Measurements from ENCODE around the gene MAGI2.

DNA sequence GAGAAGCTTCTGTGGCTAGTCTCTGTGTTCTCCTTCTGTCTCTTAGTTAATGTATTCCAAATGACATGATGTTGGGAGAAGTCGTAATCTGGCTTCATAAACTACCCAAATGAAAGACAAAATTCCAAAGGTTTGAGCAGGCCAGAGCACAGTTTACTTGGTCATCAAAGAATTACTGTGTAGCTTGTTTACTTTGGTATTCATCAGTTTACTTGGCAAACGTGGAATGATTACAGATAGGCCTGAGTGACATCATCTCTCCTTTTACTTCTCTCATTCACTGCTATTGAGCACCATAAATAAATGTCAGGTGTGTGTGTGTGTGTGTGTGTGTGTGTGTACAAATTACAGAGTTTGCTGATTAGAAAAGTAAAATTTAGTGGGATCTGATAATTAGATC, 1327.6 kb downstream of the MAGI2 start:
- TF ChIP-seq CTCF (IDR thresholded peaks at IDR 0.05): no peak
- TF ChIP-seq EP300 (IDR thresholded peaks at IDR 0.05): no peak
- no peak for TF ChIP-seq POLR2A (IDR thresholded peaks at IDR 0.05)
- TF ChIP-seq POLR2AphosphoS5 (IDR thresholded peaks at IDR 0.05): no peak
